GM21447 (cell line): ENCODE data around the gene RBP5.

ENCODE experiments used
- ATAC-seq: cut with Tn5 transposase; IDR thresholded peaks from one replicate; pipeline ENCODE4 v1.9.1; 2021; ENCODE audit not compliant: unreplicated experiment

The RBP5 gene

GRCh38 chr12:7102582-7102981, 26.1 kb downstream of the RBP5 start:
- ATAC-seq = no peak

- no peak for ATAC-seq
These were observed 27.0 kb downstream of the RBP5 start for GRCh38 chr12:7101694-7102131.

DNA sequence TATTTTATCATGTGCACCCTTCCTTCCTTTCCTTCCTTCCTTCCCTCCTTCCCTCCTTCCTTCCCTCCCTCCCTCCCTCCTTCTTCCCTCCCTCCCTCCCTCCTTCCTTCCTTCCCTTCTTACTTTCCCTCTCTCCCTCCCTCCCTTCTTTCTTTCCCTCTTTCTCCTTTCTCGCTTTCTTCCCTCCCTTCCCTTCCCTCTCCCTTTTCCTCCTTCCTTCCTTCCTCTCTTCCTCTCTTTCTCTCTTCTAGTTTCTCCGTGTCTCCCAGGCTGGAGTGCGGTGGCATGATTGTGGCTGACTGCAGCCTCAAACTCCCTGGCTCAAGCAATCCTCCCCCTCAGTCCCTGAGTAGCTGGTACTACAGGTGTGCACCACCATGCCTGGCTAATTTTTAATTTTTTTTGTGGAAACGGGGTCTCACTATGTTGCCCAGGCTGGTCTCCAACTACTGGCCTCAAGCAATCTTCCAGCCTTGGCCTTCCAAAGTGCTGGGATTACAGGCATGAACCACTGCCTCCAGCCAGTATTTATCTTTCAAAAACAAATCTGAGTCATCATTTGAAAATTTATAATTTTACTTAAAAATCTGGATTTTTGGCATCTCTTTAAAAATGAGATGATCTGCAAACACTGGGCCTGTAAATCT, 27.5 kb downstream of the RBP5 start:
- ATAC-seq = no peak

DNA sequence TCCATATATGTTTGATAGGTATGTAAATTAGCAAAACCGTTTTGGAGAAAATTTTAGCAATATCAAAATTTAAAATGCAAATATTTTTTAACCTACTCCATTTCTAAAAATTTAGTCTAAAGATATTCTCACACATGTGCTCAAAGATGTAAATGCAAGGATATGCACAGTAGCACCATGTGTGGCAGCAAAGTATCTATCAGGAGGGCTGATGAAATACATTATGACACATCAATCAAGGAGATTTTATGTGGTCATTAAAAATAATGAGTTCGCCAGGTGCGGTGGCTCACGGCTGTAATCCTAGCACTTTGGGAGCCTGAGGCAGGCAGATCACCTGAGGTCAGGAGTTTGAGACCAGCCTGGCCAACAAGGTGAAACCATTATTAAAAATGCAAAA, 28.4 kb downstream of the RBP5 start:
- ATAC-seq = no peak

- no peak for ATAC-seq
These were observed 29.2 kb downstream of the RBP5 start for GRCh38 chr12:7099290-7099996.

GRCh38 chr12:7096979-7097378, 31.7 kb downstream of the RBP5 start:
- no peak for ATAC-seq

DNA sequence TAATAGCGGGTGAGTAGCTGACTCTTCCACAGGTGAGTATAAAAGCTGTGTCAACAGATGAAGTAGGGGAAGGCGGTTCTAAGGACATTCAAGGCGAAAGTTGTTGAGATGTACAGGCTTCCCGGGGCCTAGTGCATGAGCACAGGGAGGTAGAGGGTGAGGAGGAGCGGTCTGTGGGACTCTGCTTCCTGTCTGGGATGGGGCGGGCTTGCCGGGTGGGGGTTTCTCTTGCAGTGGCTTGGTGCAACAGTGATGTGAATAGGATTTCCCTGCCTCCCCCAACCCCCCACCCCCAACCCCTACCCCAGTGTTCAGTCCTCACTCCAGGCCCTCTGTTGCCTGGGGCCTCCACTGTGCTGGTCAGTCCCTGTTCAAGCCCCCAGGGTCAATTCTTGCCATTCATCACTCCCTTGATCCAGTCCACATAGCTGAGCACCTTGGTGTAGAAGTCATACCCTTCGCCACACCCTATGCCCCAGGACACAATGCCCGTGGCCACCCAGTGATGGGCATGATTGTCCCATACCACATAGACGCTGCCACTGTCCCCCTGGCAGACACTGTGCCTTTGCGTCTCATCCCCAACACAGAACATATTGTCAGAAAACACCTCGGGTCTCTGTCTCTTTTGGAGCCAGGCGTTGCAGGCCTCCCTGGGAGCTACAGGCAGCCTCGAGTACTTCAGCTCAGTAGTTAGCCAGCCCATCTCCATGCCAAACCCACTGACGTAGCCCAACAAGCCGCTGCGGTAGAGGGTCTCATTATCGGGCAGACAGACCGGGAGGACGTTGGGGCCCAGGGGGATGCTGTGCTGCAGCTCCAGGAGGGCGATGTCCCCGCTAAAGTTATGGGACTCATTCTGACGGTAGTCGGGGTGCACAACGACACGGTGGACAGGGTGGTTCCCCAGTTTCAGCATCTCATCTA, 32.4 kb downstream of the RBP5 start:
- no peak for ATAC-seq

GRCh38 chr12:7093892-7094291, 34.8 kb downstream of the RBP5 start:
- ATAC-seq = no peak

- ATAC-seq = no peak
These were observed 35.2 kb downstream of the RBP5 start for GRCh38 chr12:7093486-7093885.

- ATAC-seq = no peak
These were observed 35.7 kb downstream of the RBP5 start for GRCh38 chr12:7092986-7093460.

DNA sequence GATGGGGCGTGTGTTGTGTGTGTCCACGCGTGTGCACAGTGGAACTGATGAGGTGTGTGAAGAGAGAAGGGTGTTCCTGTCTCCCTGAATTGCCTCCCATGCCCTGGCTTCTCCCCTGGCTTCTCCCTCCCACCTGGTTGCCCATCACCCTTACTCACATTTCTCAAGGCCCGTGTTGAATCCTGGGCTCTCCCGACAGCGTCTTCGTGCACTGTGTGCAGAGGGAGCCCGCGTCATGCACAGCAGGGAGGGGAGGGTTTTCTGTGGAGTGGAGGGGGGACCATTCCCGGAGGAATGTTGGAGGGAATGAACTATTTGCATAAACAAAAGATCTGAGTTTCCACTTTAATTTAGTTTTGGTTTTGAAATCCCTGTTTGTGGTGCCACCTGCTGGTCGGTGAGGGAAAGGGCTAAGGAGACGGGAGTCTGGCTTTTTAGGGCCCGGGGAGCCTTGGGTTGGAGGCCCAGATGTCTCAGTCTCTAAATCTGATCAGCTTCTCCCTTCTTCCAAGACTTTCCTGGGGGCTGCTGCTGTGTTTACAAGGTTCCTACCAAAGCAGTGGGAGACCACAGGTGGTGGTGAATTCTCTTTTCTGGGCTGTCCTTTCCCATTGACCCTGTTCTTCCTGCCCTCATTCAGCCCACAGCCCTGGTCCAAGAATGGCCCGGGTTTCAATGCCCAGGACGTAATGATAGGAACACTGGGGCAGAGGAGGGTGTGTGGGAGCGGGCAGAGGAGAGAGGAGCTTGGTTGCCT, 36.3 kb downstream of the RBP5 start, which contains the start of gene C1R:
C1R (minus strand) TSS at position 217 of the 757 bp plus-strand sequence; CDS start at position 160, 57 bp downstream.
- ATAC-seq = no peak

DNA sequence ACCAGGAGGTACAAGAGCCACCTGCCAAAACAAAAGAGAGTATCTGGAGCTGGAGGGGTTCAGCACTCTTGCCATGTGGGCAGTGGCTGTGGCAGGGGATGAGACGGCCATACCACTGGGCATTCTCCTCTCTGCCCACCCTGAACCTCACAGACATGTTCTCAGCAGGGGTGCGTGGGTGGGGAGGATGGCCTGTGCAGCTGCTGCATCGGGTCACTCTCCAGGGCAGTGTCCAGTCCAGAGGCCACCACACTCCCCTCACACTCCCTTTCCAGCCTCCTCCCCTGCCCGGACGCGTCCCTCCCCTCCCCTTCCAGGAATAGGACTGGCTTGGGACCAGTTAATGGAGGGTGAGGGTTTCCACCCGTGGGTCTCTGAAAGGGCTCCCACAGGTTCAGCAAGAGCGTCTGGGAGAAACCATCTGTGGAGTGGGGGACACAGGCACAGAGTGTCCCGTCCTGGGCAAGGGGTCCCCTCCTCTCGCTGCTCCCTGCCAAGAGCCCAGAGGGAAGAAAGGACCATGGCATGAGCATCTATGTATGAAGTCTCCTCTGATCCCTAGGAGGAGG, 36.9 kb downstream of the RBP5 start:
- ATAC-seq = no peak

DNA sequence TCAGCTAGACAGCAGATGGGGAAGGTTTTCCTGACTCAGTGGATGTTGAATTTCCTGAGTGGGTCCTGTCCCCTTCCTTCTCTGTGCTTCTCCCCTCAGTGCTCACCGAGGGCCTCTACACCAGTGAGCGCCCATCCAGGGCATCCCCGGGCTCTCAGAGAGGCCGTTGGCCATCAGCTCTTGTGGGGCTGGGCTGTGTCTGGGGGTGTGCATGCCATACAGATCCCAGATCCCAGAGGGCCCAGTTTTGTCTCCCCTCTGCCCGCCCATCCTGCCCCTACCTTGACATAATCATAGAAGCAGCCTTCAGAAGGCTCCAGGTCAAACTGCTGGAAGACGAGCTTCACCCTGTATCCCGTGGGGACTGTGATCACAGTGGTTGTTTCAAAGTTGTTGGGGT, 37.5 kb downstream of the RBP5 start:
- no peak for ATAC-seq

DNA sequence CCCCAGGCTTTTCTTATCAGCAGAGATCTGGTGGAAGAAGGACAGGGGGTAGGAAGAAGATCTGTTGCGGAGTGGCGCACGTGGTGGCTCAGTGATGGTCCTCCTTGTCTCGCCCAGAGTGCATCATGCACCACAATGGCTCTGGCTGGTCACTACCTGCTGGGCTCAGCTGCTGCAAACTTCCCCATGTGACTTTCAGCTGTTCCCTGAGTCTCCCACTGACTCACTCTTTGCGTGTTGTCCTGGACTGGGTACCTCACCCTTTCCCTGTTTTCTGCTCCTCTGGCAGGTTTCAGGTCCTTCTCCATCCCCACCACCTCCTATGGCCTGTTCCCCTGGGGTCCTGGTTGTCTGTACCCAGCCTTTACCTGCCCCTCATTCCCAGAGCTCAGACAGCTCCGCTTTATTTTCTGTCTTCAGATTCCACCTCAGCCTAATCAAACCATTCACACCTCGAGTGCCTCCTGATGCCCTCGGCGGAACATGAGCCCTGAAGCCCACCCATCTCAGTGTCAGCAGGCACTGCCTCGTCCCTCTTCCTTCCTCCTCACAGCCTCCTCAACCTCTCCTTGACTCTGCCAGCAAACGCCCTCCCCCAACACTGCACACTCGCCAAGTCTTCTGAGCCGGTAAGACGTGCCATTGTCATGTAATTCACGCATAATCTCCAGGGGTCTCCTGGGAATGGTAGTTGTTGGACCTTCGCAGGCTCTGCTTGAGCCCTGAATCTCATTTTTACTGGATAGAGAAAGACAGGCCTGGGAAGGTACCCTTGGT, 38.3 kb downstream of the RBP5 start:
- ATAC-seq = no peak

GRCh38 chr12:7089196-7089871, 39.4 kb downstream of the RBP5 start:
- ATAC-seq = no peak

DNA sequence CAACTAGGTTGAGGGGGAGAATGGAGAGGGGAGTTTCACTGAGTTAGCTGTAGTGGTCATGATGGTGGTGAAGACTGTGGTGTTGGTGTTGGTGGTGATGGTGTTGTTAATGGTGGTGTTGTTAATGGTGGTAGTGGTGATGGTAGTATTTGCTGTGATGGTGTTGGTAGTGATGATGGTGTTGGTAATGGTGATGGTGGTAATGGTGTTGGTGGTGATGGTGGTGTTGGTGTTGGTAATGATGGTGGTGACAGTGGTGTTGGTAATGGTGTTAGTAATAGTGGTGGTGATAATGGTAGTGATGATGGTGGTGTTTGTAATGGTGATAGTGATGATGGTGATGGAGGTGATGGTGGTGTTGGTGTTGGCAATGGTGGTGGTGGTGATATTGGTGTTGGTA, 45.6 kb downstream of the RBP5 start:
- no peak for ATAC-seq

GRCh38 chr12:7081037-7081436, 47.7 kb downstream of the RBP5 start:
- ATAC-seq = no peak

DNA sequence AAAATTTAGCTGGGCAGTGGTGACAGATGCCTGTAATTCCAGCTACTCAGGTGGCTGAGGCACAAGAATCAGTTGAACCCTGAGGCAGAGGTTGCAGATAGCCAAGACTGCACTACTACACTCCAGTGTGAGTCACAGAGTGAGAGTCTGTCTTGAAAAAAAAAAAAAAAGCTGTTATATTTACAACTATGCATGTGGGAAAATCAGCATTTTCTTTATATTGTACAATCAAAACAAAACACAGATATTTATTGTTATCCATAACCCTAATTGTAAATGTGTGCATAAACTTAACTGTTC, 48.9 kb downstream of the RBP5 start:
- ATAC-seq = no peak

GRCh38 chr12:7078163-7078562, 50.5 kb downstream of the RBP5 start:
- no peak for ATAC-seq
